IgD-negative memory B cell (primary cell): ENCODE data around the gene SLC38A1. TPM values are rescaled to one million over a fixed set of nuclear protein-coding genes. Genes with fewer than 3 reads are reported as not detected.
"Not testable (repeated sequence)": the region's sequence is repeated elsewhere in the genome, so short reads cannot be mapped to it uniquely, and the experiment has no call there.

Experiments
- H3K27ac Mint-ChIP-seq, 3 donors: one replicate each; pipeline ENCODE4 v1.8.0; 2020 to 2022; ENCODE audit warnings: mild to moderate bottlenecking in 3 of 3, mixed read lengths in 3 of 3, moderate library complexity in 1 of 3
- H3K27me3 Mint-ChIP-seq: one replicate; pipeline ENCODE4 v1.8.0; 2021; ENCODE audit warnings: mixed read lengths
- H3K36me3 Mint-ChIP-seq: one replicate; pipeline ENCODE4 v1.8.0; 2020; ENCODE audit warnings: mild to moderate bottlenecking, mixed read lengths
- H3K4me1 Mint-ChIP-seq, 3 donors: one replicate each; pipeline ENCODE4 v1.8.0; 2020 to 2022; ENCODE audit warnings: mixed read lengths in 3 of 3, mild to moderate bottlenecking in 1 of 3
- H3K4me3 Mint-ChIP-seq, 4 donors: one replicate each; pipeline ENCODE4 v1.8.0; 2020 to 2022; ENCODE audit warnings: mild to moderate bottlenecking in 4 of 4, mixed read lengths in 4 of 4, moderate library complexity in 3 of 4
- H3K9me3 Mint-ChIP-seq, 3 donors: one replicate each; pipeline ENCODE4 v1.8.0; 2020 to 2021; ENCODE audit warnings: mixed read lengths in 3 of 3, mild to moderate bottlenecking in 1 of 3
- polyA plus RNA-seq: library from polyadenylated mRNA; unstranded; fragments of 300-500 nt; fragmentation: Illumina TruSeq; gene quantifications from one replicate; pipeline ENCODE4 v1.2.3, GENCODE V29; 2021

Gene SLC38A1
- polyA plus RNA-seq, 1 donor from 2014 or later = 134 TPM

DNA sequence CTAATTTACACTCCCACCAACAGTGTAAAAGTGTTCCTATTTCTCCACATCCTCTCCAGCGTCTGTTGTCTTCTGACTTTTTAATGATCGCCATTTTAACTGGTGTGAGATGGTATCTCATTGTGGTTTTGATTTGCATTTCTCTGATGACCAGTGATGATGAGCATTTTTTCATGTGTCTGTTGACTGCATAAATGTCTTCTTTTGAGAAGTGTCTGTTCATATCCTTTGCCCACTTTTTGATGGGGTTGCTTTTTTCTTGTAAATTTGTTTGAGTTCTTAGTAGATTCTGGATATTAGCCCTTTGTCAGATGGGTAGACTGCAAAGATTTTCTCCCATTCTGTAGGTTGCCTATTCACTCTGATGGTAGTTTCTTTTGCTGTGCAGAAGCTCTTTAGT, 78.3 kb downstream of the SLC38A1 start:
- H3K9me3 Mint-ChIP-seq, H3K27me3 Mint-ChIP-seq: not testable (repeated sequence)
- H3K4me3 Mint-ChIP-seq = peak overlapping the region in 1 of 4 donors; percentile 23
- peaks cover 14% of the 10 kb centered on the region for H3K36me3 Mint-ChIP-seq
- H3K27ac Mint-ChIP-seq = peak overlapping the region in 2 of 3 donors; percentile 34 to 89
- H3K4me1 Mint-ChIP-seq = peaks cover 25 to 45% (median 26%) of the 10 kb centered on the region in 3 donors

GRCh38 chr12:46188170-46188569, 80.7 kb downstream of the SLC38A1 start:
- Mint-ChIP-seq H3K4me1 (peaks cover 44 to 62% (median 44%) of the 10 kb centered on the region in 3 donors), H3K9me3 (peaks cover 0 to 3% (median 0%) of the 10 kb centered on the region in 3 donors), H3K27ac (no peak overlapping the region), H3K27me3 (no peaks in the 10 kb centered on the region), H3K4me3 (no peak overlapping the region), H3K36me3 (peaks cover 12% of the 10 kb centered on the region)

DNA sequence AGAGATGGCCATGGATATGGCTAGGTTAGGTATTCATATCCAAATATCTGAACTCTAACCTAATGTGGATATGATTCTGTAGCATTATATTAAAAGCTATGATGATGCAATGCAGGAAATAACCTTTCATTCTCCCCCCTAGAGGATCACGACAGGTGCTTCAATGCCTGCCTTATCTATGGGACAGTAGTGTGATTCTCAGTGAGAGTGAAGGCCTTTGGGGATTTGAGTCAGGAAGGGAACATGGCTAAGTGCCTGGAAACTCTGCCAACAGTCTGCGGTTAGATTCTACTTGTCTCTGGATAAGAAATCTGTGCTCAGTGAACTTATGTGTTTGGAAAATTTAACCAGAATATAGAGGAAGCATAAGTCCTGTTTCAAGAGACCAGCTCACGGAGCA, 81.8 kb downstream of the SLC38A1 start:
- Mint-ChIP-seq H3K27me3 (no peaks in the 10 kb centered on the region), H3K4me1 (peaks cover 43 to 62% (median 47%) of the 10 kb centered on the region in 3 donors), H3K36me3 (peaks cover 7% of the 10 kb centered on the region), H3K27ac (peak overlapping the region; percentile 27 to 62 (median 50)), H3K4me3 (no peak overlapping the region), H3K9me3 (no peaks in the 10 kb centered on the region)

DNA sequence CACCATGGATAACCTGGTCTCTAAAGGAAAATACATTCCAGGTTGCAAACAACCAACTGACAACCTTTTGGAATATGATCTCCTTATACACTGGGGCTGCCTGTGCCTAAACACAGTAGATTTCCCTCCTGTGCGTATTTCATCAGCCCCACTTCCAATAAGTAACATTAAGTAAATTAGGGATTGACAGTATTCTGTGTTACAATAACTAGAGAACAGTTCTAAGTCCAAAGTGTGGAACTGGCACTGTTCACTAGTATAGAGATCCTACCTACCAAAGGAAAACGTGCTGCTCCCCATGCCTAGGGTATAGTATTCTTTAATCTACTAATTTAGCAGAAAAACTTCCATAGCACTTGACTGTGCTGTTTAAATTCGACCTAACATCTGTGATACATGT, 82.8 kb downstream of the SLC38A1 start:
- Mint-ChIP-seq H3K27me3 (no peaks in the 10 kb centered on the region), H3K4me3 (no peak overlapping the region), H3K36me3 (peaks cover 4% of the 10 kb centered on the region), H3K27ac (peak overlapping the region in 2 of 3 donors; percentile 6 to 62), H3K9me3 (no peaks in the 10 kb centered on the region), H3K4me1 (peaks cover 50 to 64% (median 55%) of the 10 kb centered on the region in 3 donors)

GRCh38 chr12:46185686-46186085, 83.2 kb downstream of the SLC38A1 start:
- no peaks in the 10 kb centered on the region for H3K9me3 Mint-ChIP-seq
- peaks cover 50 to 60% (median 58%) of the 10 kb centered on the region in 3 donors for H3K4me1 Mint-ChIP-seq
- peaks cover 4% of the 10 kb centered on the region for H3K36me3 Mint-ChIP-seq
- no peaks in the 10 kb centered on the region for H3K27me3 Mint-ChIP-seq
- H3K27ac Mint-ChIP-seq = peak overlapping the region in 2 of 3 donors; percentile 6 to 80
- H3K4me3 Mint-ChIP-seq = peak overlapping the region in 1 of 4 donors; percentile 64

DNA sequence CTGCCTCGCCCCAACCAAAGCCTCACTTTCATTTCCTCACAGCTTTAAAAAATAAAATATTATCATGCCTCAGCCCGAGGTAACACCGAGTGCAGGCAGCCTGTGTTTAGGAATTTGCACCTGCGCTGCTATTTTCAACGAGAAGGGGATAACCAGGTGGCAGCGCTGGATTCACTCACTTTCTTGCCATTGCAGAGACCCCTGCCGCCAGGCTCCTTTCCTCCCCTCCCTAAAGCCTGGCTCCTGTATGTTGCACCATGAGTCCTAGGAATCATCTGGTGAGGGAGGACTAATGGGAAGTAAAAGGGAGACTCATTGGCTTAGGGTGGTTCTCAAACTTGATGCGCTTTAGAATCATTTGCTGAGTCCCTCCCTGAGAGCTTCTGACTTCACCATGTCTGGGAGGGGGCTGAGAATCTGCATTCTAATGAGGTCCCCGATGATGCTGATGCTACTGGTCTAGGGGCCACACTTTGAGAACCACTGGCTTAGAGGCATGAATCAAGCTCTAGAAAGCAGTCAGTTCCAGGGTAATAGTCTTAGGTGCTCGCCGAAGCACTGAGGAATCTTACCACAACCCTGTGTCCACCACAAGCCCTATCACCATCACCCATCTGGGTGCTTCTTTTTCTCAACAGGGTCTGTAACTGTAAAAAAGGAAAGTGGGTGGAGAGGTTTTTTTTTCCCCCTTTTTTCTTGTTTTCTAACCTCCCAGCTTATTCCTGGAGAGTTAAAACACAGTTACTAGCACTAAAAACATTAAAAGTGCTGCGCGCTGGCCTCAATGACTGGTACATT, 83.8 kb downstream of the SLC38A1 start:
- H3K27ac Mint-ChIP-seq = peak overlapping the region in 2 of 3 donors; percentile 25 to 42
- H3K36me3 Mint-ChIP-seq = peaks cover 3% of the 10 kb centered on the region
- peak overlapping the region in 3 of 4 donors; percentile 11 to 86 (median 81) for H3K4me3 Mint-ChIP-seq
- H3K27me3 Mint-ChIP-seq = no peaks in the 10 kb centered on the region
- H3K9me3 Mint-ChIP-seq = no peaks in the 10 kb centered on the region
- H3K4me1 Mint-ChIP-seq = peaks cover 57 to 64% (median 63%) of the 10 kb centered on the region in 3 donors

- no peak overlapping the region for H3K4me3 Mint-ChIP-seq
- H3K27me3 Mint-ChIP-seq = no peaks in the 10 kb centered on the region
- no peaks in the 10 kb centered on the region for H3K9me3 Mint-ChIP-seq
- peaks cover 69 to 76% (median 76%) of the 10 kb centered on the region in 3 donors for H3K4me1 Mint-ChIP-seq
- no peak overlapping the region for H3K27ac Mint-ChIP-seq
- peaks cover 3% of the 10 kb centered on the region for H3K36me3 Mint-ChIP-seq
Observed at GRCh38 chr12:46183112-46183511, 85.7 kb downstream of the SLC38A1 start.

DNA sequence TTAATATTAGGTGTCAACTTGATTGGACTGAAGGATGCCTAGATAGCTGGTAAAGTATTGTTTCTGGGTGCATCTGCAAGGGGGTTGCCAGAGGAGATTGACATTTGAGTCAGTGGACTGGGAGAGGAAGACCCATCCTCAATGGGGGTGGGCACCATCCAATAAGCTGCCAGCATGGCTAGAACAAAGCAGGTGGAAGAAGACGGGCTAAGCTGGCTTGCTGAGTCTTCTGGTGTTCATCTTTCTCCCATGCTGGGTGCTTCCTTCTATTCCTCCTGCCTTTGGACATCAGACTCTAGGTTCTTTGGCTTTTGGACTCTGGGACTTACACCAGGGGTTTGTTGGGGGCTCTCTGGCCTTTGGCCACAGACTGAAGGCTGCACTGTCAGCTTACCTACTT, 87.4 kb downstream of the SLC38A1 start:
- peaks cover 3% of the 10 kb centered on the region for H3K36me3 Mint-ChIP-seq
- no peak overlapping the region for H3K27ac Mint-ChIP-seq
- H3K4me3 Mint-ChIP-seq = peak overlapping the region in 1 of 4 donors; percentile 61
- peaks cover 74 to 81% (median 77%) of the 10 kb centered on the region in 3 donors for H3K4me1 Mint-ChIP-seq
- H3K27me3 Mint-ChIP-seq = no peaks in the 10 kb centered on the region
- H3K9me3 Mint-ChIP-seq = no peaks in the 10 kb centered on the region

- no peaks in the 10 kb centered on the region for H3K27me3 Mint-ChIP-seq
- peaks cover 67 to 73% (median 71%) of the 10 kb centered on the region in 3 donors for H3K4me1 Mint-ChIP-seq
- peaks cover 3% of the 10 kb centered on the region for H3K36me3 Mint-ChIP-seq
- peak overlapping the region in 2 of 3 donors; percentile 32 to 44 for H3K27ac Mint-ChIP-seq
- no peaks in the 10 kb centered on the region for H3K9me3 Mint-ChIP-seq
- H3K4me3 Mint-ChIP-seq = peak overlapping the region; percentile 26 to 87 (median 58)
Observed at GRCh38 chr12:46179693-46180452, 89.0 kb downstream of the SLC38A1 start.

DNA sequence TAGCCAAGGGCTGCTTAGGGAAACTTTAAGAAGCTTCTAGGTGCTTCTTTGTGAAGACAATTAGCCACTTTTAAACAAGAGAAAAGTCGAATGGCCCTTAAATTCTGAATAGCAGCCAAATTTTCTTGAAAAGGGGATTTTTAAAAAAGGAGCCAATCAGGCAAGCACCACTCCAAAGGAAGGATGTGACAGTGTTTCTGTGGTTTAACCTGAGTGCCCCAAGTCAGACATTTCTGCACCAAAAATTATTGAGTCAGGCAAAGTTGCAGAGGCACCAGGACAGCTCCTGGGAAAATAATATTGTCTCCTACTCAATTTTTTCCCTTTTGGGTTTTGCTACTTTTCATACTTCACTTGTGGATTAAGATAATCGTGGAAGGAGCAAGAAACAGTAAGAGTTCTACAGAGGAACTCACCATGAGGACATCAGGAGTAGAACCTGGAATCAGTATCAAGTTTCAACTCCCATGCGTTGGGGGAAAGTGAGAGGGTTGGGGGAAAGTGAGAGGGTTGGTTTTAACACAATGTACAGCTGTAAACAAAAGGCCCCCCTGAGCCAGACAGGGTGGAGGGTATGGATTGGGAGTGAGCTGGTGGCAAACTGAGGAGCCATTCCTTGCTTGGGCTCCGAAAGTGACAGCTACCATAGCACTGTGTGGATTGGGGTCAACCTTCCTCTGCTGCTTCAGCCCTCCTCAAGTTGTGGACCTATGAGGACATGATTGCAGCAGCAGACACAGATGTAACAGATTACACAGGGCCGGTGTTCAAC, 90.8 kb downstream of the SLC38A1 start:
- Mint-ChIP-seq H3K4me3 (peak overlapping the region in 3 of 4 donors; percentile 44 to 86 (median 78)), H3K9me3 (no peaks in the 10 kb centered on the region), H3K27ac (peak overlapping the region in 2 of 3 donors; percentile 54 to 68)

GRCh38 chr12:46177025-46177424, 91.8 kb downstream of the SLC38A1 start:
- peak overlapping the region in 3 of 4 donors; percentile 1 to 70 (median 22) for H3K4me3 Mint-ChIP-seq
- no peaks in the 10 kb centered on the region for H3K27me3 Mint-ChIP-seq
- H3K9me3 Mint-ChIP-seq = no peaks in the 10 kb centered on the region
- H3K36me3 Mint-ChIP-seq = no peaks in the 10 kb centered on the region
- H3K27ac Mint-ChIP-seq = peak overlapping the region in 2 of 3 donors; percentile 0 to 1
- peaks cover 57 to 69% (median 65%) of the 10 kb centered on the region in 3 donors for H3K4me1 Mint-ChIP-seq

More for the DNA sequence above, 90.8 kb downstream of the SLC38A1 start:
- no peaks in the 10 kb centered on the region for H3K27me3 Mint-ChIP-seq
- no peaks in the 10 kb centered on the region for H3K36me3 Mint-ChIP-seq
- H3K4me1 Mint-ChIP-seq = peaks cover 61 to 70% (median 69%) of the 10 kb centered on the region in 3 donors

- no peaks in the 10 kb centered on the region for H3K36me3 Mint-ChIP-seq
- peak overlapping the region in 1 of 4 donors; percentile 62 for H3K4me3 Mint-ChIP-seq
- H3K27me3 Mint-ChIP-seq = no peaks in the 10 kb centered on the region
- no peaks in the 10 kb centered on the region for H3K9me3 Mint-ChIP-seq
- peak overlapping the region in 1 of 3 donors; percentile 0 for H3K27ac Mint-ChIP-seq
- peaks cover 41 to 51% (median 47%) of the 10 kb centered on the region in 3 donors for H3K4me1 Mint-ChIP-seq
Observed at GRCh38 chr12:46174919-46175318, 93.9 kb downstream of the SLC38A1 start.

DNA sequence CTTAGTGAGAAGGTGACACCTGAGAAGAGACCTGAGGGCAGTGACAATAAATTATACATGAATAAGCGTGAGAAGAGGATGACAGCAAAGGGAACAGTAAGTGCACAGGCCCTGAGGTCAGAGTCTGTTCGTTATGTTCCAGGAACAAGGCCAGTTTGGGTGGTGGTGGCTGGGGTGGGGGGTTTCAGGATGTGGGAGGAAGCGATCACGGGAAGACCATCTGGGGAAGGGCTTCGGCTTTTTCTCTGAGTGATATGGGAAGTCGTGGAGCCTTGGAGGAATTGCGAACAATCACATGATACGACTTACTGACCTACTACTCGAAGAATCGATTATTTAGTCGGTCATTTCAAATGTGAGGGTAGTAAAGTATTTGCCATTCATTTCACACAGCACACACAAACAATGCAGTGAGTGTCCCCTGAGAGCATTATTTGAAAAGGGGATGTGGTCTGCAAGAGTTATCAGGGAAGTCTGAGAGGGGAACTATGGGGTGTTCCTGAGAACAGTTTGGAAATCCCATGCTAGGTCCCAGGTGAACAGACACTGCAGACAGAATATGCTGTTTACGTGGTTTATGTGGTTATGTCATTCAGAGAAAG, 94.7 kb downstream of the SLC38A1 start:
- H3K27ac Mint-ChIP-seq = peak overlapping the region in 1 of 3 donors; percentile 0
- no peaks in the 10 kb centered on the region for H3K9me3 Mint-ChIP-seq
- H3K4me1 Mint-ChIP-seq = peaks cover 33 to 43% (median 39%) of the 10 kb centered on the region in 3 donors
- no peaks in the 10 kb centered on the region for H3K36me3 Mint-ChIP-seq
- no peaks in the 10 kb centered on the region for H3K27me3 Mint-ChIP-seq
- peak overlapping the region in 2 of 4 donors; percentile 73 to 83 for H3K4me3 Mint-ChIP-seq

DNA sequence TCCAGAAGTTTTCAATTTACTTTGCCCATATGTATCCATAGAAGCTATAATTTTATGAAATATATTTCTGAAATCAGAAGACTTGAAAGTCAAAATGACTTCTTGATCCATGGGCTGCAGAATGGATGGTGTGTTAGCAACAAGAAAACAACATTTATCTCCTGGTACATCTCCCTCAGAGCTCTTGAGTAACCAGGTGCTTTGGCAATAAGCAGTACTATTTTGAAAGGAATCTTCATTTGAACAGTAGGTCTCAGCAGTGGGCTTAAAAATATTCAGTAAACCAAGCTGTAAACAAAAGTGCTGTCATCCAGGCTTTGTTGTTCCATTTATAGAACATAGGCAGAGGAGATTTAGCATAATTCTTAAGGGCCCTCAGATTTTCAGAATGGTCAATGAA, 100.4 kb downstream of the SLC38A1 start:
- peaks cover 0 to 5% (median 0%) of the 10 kb centered on the region in 3 donors for H3K9me3 Mint-ChIP-seq
- H3K27me3 Mint-ChIP-seq = peaks cover 1% of the 10 kb centered on the region
- H3K4me1 Mint-ChIP-seq = no peaks in the 10 kb centered on the region
- H3K27ac Mint-ChIP-seq = no peak overlapping the region
- H3K36me3 Mint-ChIP-seq = no peaks in the 10 kb centered on the region
- no peak overlapping the region for H3K4me3 Mint-ChIP-seq
